Smooth muscle cell (in vitro differentiated cells): ENCODE measurements around the gene HOXA13. TPM values are rescaled to one million over a fixed set of nuclear protein-coding genes. Genes with fewer than 3 reads are reported as not detected.

Experiments used
- DNase-seq: peaks from one replicate; lab custom pipeline; 2025; ENCODE audit not compliant: unreplicated experiment; lab: John Stamatoyannopoulos, UW
- H2AFZ ChIP-seq: fragments of 200-600 bp; sonication (generic); 2 replicates; pipeline ENCODE4 v1.6.0; 2016; ENCODE audit warnings: antibody characterized with exemption, low read depth, mild to moderate bottlenecking
- H3F3A ChIP-seq: fragments of 200-600 bp; sonication (generic); 2 replicates; pipeline ENCODE4 v1.6.0; 2017; ENCODE audit warnings: antibody characterized with exemption, low read depth
- H3K27ac ChIP-seq: fragments of 200-600 bp; sonication (generic); 2 replicates; pipeline ENCODE4 v1.5.1; 2016; ENCODE audit warnings: low read depth, mild to moderate bottlenecking
- H3K27me3 ChIP-seq: fragments of 200-600 bp; sonication (generic); 2 replicates; pipeline ENCODE4 v1.6.1; 2016; ENCODE audit warnings: low read depth, mild to moderate bottlenecking
- H3K36me3 ChIP-seq: fragments of 200-600 bp; sonication (generic); 2 replicates; pipeline ENCODE4 v1.5.1; 2016; ENCODE audit warnings: low read depth
- H3K4me1 ChIP-seq: fragments of 200-600 bp; sonication (generic); 2 replicates; pipeline ENCODE4 v1.5.1; 2016; ENCODE audit warnings: low read depth
- H3K4me2 ChIP-seq: fragments of 200-600 bp; sonication (generic); 2 replicates; pipeline ENCODE4 v1.6.0; 2016; ENCODE audit warnings: mild to moderate bottlenecking
- H3K4me3 ChIP-seq: fragments of 200-600 bp; sonication (generic); 2 replicates; pipeline ENCODE4 v1.5.1; 2016; ENCODE audit warnings: mild to moderate bottlenecking
- H3K79me2 ChIP-seq: fragments of 200-600 bp; sonication (generic); 2 replicates; pipeline ENCODE4 v1.6.0; 2016; ENCODE audit warnings: low read depth, mild to moderate bottlenecking
- H3K9ac ChIP-seq: fragments of 200-600 bp; sonication (generic); 2 replicates; pipeline ENCODE4 v1.6.0; 2016; ENCODE audit warnings: low read depth
- H3K9me3 ChIP-seq: fragments of 200-600 bp; sonication (generic); replicated peaks from 2 replicates; pipeline ENCODE4 v1.5.1; 2016; ENCODE audit warnings: low read depth
- H4K20me1 ChIP-seq: fragments of 200-600 bp; sonication (generic); 2 replicates; pipeline ENCODE4 v1.6.0; 2016; ENCODE audit warnings: low read depth
- CTCF ChIP-seq: fragments of 200-600 bp; sonication (generic); IDR thresholded peaks from 2 replicates; pipeline ENCODE4 v1.5.1; 2017; ENCODE audit warnings: borderline replicate concordance, mild to moderate bottlenecking, antibody characterized with exemption; ENCODE audit not compliant: insufficient read depth, poor library complexity, severe bottlenecking
- WGBS: methylation state at CpG from one replicate; pipeline ENCODE4 v1.1.7; 2016; ENCODE audit warnings: low lambda C conversion rate; 5-methylcytosine and 5-hydroxymethylcytosine counted together
- polyA plus RNA-seq: library from polyadenylated mRNA; unstranded; fragments of >200 nt; fragmentation: Nextera tagmentation; extraction: Ambion mirVana; gene quantifications from 2 replicates; pipeline ENCODE4 v1.2.1, GENCODE V29; 2016
- total RNA-seq: library from RNA; depleted of rRNA; stranded (reverse); fragments of >200 nt; gene quantifications from 2 replicates; pipeline ENCODE4 v1.2.3, GENCODE V29; 2014

Gene HOXA13
- total and polyA plus RNA-seq, 2 experiments from 2014 or later, result 10.0 to 14.2 TPM

- Histone ChIP-seq H3K9ac (no peak overlapping the region), H4K20me1 (no peaks in the 10 kb centered on the region), H3K4me1 (peaks cover 6% of the 10 kb centered on the region), H3K27ac (no peak overlapping the region), H3K79me2 (no peaks in the 10 kb centered on the region), H3K9me3 (no peaks in the 10 kb centered on the region), H2AFZ (peak overlapping the region; percentile 81), H3F3A (peaks cover 9% of the 10 kb centered on the region), H3K27me3 (peaks cover 52% of the 10 kb centered on the region), H3K4me2 (peak overlapping the region; percentile 92), H3K36me3 (no peaks in the 10 kb centered on the region), H3K4me3 (peak overlapping the region; percentile 52)
- no peak for TF ChIP-seq CTCF
- WGBS, result 9% methylated on average over 61 of the region's 61 CpGs
- no peak for DNase-seq
Observed at GRCh38 chr7:27224983-27225934, 25.4 kb upstream of the HOXA13 start.

GRCh38 chr7:27223941-27224575, 24.2 kb upstream of the HOXA13 start:
- H3F3A ChIP-seq, result peaks cover 9% of the 10 kb centered on the region
- no peaks in the 10 kb centered on the region for H3K79me2 ChIP-seq
- no peak overlapping the region for H3K4me2 ChIP-seq
- no peak for DNase-seq
- no peaks in the 10 kb centered on the region for H3K9me3 ChIP-seq
- H3K27me3 ChIP-seq, result peaks cover 56% of the 10 kb centered on the region
- H2AFZ ChIP-seq, result no peak overlapping the region
- no peaks in the 10 kb centered on the region for H4K20me1 ChIP-seq
- H3K4me3 ChIP-seq, result no peak overlapping the region
- H3K4me1 ChIP-seq, result peaks cover 6% of the 10 kb centered on the region
- no peak overlapping the region for H3K9ac ChIP-seq
- TF ChIP-seq CTCF, result no peak
- no peaks in the 10 kb centered on the region for H3K36me3 ChIP-seq
- no peak overlapping the region for H3K27ac ChIP-seq

DNA sequence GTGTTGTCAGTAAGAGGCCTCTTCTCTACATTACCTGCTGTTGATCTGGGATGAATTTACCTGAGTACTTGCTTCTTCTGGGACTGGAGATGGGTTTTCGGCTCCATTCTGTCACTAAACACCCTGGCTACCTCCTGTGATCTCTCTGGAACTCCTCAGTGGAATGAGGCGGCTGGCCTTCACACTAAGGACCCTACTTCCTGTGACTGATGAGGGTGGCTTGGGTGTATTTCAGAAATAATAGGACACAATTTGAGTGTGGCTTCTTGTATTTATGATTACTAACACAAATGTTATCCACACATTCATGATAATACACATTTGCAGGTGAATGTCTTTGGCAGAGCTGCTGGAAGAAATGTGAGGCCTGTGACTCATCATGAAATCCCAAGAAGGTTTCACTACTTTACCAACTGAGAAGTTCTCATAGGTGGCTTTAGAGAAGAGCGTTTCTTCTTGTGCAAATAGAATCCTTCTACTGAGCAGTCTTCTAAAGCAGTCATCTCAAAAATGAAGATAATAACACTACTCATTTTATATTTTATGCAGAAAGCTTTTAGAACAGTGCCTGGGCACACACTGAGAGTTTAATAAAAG, 21.4 kb upstream of the HOXA13 start:
- DNase-seq, result no peak
- Histone ChIP-seq H3K79me2 (no peaks in the 10 kb centered on the region), H3K36me3 (no peaks in the 10 kb centered on the region), H3K27me3 (peaks cover 52% of the 10 kb centered on the region), H3F3A (peaks cover 5% of the 10 kb centered on the region), H3K9ac (no peak overlapping the region), H2AFZ (no peak overlapping the region), H3K4me1 (peaks cover 6% of the 10 kb centered on the region), H3K27ac (no peak overlapping the region), H3K4me2 (no peak overlapping the region), H3K4me3 (no peak overlapping the region), H4K20me1 (no peaks in the 10 kb centered on the region), H3K9me3 (no peaks in the 10 kb centered on the region)
- TF ChIP-seq CTCF, result no peak
- WGBS, result 89% methylated on average over 3 of the region's 3 CpGs
